Measurements from ENCODE around the gene IFITM1.
"Not testable (repeated sequence)": the region's sequence is repeated elsewhere in the genome, so short reads cannot be mapped to it uniquely, and the experiment has no call there.

Gene IFITM1

DNA sequence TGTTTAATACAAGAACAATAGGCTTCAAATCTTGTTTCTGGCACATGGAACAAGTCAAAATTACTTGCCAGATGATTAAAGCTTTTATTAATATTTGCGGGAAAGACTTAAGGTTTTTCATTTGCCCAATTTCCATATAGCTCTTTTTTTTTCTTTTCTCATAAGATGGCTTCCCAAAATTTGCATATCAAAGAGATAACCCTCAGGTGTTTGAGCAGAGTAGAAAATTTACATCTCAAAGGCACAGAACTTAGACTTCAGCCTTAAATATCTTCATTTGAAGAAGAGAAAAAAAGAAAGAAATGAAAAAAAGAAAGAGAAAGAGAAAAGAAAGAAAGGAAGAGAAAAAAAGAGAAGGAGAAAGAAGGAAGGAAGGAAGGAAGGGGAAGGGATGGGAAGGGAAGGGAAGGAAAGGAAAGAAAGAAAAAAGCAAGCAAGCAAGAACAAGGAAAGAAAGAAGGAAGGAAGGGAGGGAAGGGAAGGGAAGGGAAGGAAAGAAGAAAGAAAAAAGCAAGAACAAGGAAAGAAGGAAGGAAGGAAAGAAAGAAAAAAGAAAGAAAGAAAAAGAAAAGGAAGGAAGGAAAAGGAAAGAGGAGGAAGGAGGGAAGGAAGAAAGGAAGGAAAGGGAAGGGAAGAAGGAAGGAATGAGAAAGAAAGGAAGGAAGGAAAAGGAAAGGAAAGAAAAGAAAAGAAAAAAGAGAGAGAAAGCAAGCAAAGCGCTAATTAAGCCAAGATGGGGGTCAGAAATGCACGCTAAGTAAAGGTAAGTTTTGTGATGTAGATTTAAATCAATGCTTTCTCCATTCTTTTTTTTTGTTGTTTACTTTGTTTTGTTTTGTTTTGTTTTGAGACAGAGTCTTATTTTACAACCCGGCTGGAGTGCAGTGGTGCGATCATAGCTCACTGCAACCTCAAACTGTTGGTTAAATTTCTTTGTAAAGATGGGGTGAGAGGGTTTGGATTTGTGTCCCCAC is 27.0 kb downstream of the IFITM1 start:
- in situ Hi-C loops (cut with HindIII; ENCODE audit: low sequenced_read_pairs), result no loop called here

DNA sequence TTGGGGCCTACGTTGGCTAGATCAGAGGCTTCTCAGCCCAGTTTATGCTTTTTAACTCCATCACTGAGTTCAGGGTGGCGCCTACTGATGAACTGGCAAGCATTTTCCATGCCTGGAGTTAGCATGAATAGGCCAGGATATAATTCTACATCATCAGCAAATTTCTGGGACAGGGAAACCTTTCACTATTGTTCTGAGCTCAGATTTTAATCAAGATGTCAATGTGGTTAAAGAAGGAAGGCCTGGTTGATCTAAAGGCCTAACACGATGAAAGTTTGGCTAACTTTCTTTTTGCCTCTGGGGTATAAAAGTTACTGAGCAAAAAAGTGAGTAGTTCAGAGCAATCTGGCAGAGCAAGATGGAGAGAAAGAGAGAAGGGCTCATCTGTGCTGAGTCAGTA is 28.5 kb downstream of the IFITM1 start:
- in situ Hi-C loops (cut with HindIII; ENCODE audit: low sequenced_read_pairs), result no loop called here

DNA sequence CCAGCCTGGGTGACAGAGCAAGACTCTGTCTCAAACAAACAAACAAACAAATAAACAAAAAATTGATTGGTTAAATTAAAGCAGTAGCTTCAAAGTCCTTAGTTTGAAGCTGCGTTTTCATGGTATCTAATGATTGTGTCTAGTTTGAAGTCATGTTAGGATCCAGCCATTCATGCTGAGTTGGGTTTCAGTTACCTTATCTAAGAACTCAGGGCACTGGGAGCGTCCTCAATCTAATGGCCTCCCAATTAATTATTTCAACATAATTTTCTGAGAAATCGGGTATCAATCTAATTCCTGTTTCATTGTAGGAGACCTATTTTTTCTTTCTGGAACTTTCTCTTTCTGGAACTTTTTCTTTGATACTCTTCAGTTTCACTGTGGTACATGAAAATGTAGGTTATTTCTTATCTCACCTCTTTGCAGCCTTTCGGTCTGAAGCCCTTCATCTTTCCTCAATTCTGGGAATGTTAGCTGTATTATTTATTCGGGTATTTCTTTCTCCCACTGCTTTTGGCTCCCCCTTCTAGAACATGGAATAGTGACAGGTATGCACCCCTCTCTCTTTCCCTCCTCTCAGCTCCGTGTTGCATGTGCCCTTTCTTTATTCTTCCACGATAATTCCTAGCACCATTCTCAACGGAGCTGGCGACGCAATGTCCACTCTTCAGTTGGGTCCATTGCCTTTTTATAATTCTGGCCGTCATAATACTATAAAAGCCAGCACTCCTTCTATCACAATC is 31.2 kb downstream of the IFITM1 start:
- in situ Hi-C loops (cut with HindIII; ENCODE audit: low sequenced_read_pairs), result no loop called here

DNA sequence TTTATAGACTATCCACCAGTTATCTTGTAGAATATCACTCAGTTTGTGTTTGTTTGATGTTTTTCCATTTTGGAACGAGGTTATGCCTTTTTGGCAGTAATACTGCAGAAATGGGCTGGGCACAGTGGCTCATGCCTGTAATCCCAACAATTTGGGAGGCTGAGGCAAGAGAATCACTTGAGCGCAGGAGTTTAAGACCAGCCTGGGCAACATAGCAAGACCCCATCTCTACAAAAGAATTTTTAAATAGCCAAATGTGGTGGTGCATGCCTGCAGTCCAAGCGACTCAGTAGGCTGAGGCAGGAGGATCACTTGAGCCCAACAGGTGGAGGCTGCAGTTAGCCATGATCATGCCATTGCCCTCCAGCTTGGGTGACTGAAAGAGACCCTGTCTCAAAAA is 32.7 kb downstream of the IFITM1 start:
- in situ Hi-C loops (cut with HindIII; ENCODE audit: low sequenced_read_pairs), result no loop called here

DNA sequence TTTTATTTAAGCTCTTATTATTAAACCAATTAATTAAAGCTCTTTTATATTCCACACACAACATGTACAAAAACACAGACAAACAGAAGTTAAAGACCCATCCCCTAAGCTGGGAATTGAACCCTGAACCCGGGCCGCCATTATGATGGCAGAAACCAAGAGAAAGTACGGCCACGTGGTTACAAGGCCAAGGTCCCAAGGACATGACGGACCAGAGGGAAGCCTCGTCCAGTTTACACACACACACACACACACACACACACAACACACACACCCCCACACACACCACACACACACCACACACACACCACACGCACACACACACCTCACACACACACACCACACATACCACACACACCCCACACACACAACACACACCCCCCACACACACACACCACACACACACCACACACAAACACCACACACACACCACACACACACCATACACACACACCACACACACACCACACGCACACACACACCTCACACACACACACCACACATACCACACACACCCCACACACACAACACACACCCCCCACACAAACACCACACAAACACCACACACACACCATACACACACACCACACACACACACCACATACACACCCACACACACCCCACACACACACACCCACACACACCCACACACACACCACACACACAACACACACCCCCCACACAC is 35.6 kb downstream of the IFITM1 start:
- in situ Hi-C loops (cut with HindIII; ENCODE audit: low sequenced_read_pairs), result not testable (repeated sequence)

DNA sequence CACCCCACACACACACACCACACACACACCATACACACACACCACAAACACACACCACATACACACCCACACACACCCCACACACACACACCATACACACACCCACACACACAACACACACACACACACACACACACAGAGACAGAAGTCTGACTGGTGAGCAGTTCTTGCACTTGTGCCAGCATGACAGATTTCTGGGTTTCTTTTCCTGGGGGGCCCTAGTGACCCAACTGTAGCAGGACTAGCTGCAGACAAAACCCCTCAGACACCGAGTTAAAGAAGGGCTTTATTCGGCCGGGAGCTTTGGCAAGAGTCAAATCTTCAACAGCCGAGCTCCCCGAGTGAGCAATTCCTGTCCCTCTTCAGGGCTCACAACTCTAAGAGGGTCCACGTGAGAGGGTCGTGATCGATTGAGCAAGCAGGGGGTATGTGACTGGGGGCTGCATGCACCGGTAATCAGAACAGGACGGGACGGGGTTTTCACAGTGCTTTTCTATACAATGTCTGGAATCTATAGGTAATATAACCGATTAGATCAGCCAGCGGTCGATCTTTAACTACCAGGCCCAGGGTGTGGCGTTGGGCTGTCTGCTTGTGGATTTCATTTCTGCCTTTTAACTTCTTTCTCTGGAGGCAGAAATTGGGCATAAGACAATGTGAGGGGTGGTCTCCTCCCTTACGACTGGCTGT is 36.3 kb downstream of the IFITM1 start:
- in situ Hi-C loops (cut with HindIII; ENCODE audit: low sequenced_read_pairs), result not testable (repeated sequence)

DNA sequence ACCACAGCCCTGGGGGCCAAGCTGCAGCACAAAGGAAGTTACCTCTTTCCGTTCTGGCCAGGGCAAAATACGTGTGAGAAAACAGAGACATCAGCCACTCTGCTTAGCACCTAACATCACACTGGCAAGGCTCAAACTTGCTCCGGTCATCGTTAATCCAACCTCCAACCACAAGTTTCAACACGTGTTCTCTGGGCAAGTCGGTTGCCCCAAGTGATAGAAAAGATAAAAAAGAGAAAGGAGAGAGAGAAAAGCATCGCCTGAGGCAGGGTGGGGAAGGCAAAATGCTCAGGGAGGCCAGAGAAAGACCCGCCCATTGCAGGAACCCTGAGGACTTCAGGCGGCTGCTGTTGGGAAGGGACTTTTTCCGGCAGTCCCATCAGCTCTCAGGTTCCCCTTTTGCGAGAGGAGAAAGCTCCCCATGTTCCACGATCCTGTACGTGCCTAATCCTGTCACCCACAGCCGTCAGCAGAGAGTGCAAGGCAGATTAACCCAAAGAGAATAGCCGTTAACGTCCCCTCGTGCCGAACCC is 36.9 kb downstream of the IFITM1 start:
- in situ Hi-C loops (cut with HindIII; ENCODE audit: low sequenced_read_pairs), result no loop called here

DNA sequence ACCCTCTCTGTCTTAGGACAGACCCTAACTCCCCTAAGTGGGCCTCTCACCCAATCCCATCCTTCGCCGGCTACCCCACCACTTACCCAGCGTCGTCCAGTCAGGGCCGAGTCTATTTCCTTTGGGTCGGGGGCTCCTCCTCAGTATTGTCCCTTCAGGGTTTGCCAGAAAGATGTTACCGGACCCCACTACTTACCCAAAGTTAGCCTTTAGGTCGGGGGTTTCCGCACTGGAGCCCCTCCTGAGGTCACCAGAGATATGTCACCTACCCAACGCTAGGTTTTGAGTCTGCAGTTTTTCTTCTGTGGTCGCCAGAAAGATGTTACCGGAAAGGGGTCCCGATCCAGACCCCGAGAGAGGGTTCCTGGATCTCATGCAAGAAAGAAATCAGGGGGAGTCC is 37.6 kb downstream of the IFITM1 start:
- in situ Hi-C loops (cut with HindIII; ENCODE audit: low sequenced_read_pairs), result no loop called here

DNA sequence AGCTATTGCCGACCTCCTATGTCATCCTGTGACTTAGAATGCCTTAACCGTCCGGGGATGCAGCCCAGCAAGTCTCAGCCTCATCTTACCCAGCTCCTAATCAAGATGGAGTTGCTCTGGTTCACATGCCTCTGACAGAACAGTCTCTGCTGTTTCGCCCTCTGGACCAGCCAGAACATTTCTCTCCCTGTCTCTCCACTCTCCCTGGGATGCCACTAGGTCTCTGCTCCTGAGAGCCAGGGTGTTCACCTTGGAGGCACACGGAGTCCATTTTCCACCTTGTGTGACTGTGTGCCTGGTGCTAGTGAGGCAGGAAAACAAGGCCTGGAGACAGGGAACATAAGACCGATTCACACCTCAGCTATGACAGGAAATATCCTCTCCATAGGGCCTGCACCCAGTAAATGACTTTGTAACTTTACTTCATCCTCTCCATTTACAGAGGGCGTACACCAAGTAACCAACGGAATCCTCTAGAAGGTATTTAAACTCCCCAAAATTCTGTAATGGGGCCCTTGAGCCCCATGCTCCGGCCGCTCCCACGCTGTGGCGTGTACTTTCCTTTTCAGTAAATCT is 38.7 kb downstream of the IFITM1 start:
- in situ Hi-C loops (cut with HindIII; ENCODE audit: low sequenced_read_pairs), result no loop called here

DNA sequence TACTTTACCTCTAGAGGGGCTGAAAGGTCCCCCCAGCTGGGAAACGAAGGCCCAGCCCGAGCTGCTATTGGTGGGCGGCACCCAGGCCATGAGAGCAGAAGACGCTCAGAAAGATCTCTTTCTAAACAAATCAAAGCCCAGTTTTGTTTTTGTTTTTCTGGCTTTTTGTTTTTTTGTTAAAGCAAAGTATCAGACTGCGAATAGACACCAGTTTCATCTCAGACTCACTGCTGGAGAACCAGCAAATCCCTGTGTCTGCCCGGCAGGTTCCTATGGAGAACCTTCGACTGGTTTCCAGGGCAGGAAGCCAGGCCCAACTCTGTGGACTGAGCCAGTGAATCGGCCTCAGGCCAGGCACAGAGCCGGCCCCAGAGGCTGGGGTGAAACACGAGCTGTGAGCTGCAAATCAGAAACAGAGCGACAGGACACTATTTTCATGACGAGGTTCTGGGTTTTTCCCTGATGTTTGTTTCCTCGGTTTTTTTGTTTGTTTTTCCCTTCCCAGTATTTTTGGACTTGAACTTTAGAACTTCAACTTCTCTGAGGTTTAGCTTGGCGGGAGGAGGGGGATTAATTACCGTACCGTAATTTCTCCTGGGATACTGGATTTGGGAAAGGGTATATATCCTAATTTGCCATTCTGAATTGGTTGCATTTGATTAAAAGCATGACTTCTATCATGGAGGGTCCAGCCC is 39.5 kb downstream of the IFITM1 start:
- in situ Hi-C loops (cut with HindIII; ENCODE audit: low sequenced_read_pairs), result no loop called here

DNA sequence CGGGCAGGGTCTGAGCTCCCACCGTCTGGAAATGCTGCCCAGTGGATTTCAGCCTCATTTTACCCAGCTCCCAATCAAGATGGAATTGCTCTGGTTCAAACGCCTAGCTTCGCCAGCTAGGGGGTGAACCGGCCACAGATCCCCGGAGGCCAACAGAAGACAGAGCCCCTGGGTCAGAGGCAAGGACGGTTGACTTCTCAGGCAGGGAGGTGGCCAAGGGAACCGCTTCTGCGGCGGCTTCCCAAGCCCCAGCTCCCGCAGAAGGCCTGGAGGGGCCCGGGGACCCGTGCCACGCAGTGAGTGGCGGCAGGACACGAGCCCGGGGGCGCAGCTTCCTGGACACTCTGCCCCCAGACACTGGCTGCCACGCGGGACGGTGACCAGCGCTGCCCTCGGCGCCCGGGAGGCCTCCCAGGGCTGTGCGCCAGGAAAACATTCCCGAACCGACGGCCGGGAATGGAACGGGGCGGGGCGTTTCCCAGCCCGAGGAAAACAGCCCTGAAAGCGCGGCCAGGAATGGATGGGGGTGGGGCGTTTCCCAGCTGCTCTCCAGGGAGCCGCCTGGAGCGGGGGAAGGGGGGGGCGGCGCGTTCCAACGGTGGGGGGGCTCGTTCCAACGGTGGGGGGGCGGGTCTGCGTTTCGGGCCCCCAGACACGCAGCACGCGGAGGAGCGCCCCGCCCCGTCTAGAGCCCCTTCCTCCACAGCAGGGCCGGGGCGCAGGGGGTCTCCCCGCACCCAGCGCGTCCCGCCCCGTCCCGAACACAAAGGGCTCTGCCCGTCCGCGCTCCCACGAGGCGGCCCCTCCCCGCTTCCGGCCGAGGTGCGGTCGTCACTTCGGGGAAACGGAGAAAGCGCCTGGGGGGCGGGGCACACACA is 42.0 kb downstream of the IFITM1 start:
- in situ Hi-C loops (cut with HindIII; ENCODE audit: low sequenced_read_pairs), result no loop called here

DNA sequence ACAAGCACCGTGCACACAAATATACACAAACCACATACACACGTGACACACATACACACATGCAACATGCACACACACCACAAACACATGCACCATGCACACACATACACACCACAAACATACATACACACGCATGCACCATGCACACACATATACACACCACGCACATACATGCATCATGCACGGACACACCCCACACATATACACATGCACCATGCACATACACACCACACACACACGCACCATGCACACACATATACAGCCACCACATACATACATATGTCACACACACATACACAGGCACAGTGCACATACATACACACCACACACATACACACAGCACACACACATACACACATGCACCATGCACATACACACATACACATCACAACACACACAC is 42.8 kb downstream of the IFITM1 start:
- in situ Hi-C loops (cut with HindIII; ENCODE audit: low sequenced_read_pairs), result no loop called here

DNA sequence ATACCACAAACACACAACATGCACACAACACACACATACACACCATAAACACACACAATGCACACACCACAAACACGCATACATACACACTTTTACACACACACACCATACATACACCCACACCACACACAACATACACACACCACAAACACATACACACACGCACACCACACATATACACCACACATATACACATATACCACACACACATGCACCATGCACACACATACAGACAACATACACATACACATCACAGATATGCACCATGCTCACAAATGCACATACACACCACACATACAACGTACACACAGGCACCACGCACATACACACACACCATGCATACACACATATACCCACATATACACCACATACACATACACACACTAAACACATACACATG is 43.7 kb downstream of the IFITM1 start:
- in situ Hi-C loops (cut with HindIII; ENCODE audit: low sequenced_read_pairs), result no loop called here

DNA sequence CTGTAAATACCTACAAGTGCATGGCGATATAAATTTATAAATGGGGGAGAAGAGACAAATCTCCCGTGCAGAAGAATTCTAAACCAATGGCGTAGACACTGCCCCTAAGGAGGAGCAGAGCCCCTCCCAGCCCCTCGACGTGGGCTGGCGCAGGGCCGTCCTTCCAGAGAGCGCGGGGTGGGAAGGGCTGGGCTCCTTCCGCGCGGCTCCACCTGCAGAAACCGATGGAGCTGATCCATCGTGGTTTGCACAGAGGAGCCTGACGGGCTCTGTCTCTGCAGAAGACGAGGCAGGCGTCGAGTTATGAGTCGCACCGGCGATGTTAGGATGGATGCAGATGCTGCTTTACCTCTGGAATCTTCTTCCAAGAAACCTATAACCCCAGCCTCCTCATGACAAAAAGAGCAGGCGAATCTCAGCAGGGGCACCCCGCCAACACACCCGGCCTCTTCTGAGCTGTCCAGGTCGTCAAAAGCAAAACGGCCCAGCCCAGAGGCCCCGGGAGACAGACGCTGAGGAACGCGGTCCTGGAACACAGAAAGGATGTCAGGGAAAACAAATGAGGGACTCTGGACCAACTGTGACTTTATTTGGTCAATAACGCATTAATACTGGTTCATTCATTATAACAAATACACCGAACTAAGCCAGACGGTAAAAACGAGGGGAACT is 44.4 kb downstream of the IFITM1 start:
- in situ Hi-C loops (cut with HindIII; ENCODE audit: low sequenced_read_pairs), result no loop called here

DNA sequence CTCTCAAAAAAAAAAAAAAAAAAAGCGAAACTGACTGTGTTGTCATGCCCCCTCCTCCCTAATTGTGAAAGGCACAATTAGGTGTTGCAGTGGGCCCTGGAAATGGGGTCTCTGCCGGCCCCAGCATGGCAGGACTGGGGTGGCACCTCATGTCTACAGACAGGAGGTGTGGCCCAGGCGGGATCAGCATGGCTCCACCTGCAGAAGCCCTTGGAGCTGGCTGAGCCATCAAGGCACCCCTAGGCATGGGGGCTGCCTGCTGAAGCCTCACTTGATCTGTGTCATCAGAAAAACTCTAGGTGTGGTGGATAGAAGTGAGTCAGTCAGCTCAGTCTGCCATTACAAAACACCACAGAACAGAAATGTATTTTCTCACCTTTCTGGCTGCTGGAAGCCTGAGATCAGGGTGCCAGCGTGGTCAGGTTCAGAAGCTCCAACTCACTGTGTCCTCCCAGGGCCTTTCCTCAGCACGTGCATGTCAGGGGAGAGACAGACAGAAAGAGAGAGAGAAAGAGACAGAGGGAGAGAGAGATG is 45.4 kb downstream of the IFITM1 start:
- in situ Hi-C loops (cut with HindIII; ENCODE audit: low sequenced_read_pairs), result no loop called here

DNA sequence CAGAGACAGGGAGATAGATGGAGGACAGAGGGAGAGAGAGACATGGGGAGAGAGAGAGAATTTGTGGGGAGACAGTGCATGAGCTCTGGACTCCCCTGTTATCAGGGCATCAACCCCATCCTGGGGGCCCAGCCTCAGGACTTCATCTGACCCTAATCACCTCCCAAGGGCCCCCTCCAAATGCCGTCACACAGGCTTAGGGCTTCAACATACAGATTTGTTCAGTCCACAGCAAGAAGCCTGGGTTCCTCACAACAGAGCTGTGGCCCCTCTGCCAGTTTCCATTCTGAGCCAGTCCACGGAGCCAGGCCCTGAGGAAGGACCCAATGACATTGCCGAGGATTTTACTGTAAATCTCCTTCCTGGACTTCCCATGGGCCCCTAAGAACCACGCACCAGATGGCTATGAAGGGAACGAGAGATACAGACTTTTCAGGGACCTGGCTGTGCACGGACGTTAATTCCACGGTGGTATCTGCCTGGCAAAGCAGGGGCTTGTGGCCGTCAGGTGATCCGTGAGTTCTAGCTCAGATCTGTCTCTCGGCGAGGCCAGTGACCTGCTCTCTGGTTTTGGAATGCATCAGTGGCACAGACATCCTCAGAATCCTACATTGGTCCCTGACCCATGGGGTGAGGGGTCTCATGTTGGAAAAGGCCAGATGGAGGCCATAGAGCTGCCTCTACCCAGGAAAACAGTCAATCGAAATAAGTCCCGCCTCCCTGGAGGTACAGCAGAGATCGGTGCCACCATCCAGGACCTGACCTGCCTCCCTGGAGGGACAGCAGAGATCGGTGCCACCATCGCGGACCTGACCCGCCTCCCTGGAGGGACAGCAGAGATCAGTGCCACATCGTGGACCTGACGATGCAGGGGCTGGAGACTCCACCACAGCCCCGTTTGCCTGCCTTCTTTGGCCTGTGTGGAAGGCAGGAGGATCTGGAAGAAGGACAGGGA is 46.8 kb downstream of the IFITM1 start:
- in situ Hi-C loops (cut with HindIII; ENCODE audit: low sequenced_read_pairs), result no loop called here

Measured in DLD1 (cell line).